Suprapubic skin (tissue), 3 donors: ENCODE measurements around the gene AATF.

Source experiments
- CTCF ChIP-seq, 2 donors: fragments of 200-600 bp in 1 of 2; fragments of 450-650 bp in 1 of 2; sonication (generic) in 1 of 2; IDR thresholded peaks; one replicate each; pipeline ENCODE4 v1.5.1; 2016 to 2019; ENCODE audit warnings: antibody characterized with exemption in 2 of 2, mild to moderate bottlenecking in 1 of 2, moderate library complexity in 1 of 2
- POLR2A ChIP-seq, 2 donors: fragments of 450-650 bp; IDR thresholded peaks; one replicate each; pipeline ENCODE4 v1.6.1; 2017; ENCODE audit warnings: antibody characterized with exemption in 2 of 2, mild to moderate bottlenecking in 2 of 2, moderate library complexity in 2 of 2

- TF ChIP-seq CTCF (IDR thresholded peaks at IDR 0.05) (no peak), POLR2A (IDR thresholded peaks at IDR 0.05) (no peak)
These were observed 28.4 kb upstream of the AATF start for GRCh38 chr17:36920032-36921005.
